ENCODE data around the gene TMEM150B. TPM values are rescaled to one million over a fixed set of nuclear protein-coding genes. Genes with fewer than 3 reads are reported as not detected.
"Not testable (repeated sequence)": the region's sequence is repeated elsewhere in the genome, so short reads cannot be mapped to it uniquely, and the experiment has no call there.

Gene TMEM150B
- total and polyA plus RNA-seq, 2 of the 4 experiments (the other 2 are of a cell fraction) = not detected

DNA sequence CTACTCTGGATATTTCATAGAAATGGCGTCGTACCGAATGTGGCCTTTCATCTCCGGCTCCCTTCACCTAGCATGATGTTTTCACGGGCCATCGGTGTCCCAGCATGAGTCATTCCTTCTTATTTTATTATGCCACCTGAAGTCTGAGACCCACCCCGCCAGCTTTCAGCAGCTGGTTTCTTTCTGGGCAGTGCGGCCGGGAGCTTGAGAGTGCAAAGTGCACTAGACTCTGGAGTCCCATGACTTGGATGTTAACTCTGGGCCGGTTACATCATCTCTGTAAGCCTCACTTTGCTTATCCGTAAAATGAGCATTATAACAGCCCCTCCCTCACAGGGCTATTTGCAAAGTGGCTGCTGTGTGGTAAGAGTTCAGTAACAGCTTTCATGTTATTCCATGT, 8.7 kb upstream of the TMEM150B start (continued):
- TF ChIP-seq, protein P1, sequence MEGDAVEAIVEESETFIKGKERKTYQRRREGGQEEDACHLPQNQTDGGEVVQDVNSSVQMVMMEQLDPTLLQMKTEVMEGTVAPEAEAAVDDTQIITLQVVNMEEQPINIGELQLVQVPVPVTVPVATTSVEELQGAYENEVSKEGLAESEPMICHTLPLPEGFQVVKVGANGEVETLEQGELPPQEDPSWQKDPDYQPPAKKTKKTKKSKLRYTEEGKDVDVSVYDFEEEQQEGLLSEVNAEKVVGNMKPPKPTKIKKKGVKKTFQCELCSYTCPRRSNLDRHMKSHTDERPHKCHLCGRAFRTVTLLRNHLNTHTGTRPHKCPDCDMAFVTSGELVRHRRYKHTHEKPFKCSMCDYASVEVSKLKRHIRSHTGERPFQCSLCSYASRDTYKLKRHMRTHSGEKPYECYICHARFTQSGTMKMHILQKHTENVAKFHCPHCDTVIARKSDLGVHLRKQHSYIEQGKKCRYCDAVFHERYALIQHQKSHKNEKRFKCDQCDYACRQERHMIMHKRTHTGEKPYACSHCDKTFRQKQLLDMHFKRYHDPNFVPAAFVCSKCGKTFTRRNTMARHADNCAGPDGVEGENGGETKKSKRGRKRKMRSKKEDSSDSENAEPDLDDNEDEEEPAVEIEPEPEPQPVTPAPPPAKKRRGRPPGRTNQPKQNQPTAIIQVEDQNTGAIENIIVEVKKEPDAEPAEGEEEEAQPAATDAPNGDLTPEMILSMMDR (conservative IDR thresholded peaks at IDR 0.05; ENCODE audit: low read depth, low read length) = no peak

DNA sequence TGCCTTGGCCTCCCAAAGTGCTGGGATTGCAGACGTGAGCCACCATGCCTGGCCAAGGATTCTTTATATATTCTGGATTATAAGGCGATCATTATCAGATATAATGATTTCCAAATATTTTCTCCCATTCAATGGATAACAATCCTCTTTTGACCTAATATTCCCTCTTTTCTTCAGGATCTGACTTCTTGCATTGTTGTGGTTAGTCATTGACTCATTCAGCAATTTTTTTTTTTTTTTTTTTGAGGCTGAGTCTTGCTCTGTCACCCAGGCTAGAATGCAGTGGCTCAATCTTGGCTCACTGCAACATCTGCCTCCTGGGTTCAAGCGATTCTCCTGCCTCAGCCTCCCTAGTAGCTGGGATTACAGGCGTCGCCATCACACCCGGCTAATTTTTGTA, 4.7 kb upstream of the TMEM150B start:
- H4K20me1 ChIP-seq (ENCODE audit: insufficient read depth, low read length); H3K14ac ChIP-seq (replicated peaks; ENCODE audit: low read depth, low read length); H3K4me3 ChIP-seq (ENCODE audit: insufficient read depth, low read depth, low read length); ATAC-seq (ENCODE audit: low read depth); in situ Hi-C loops (cut with MboI; ENCODE audit: low sequenced_read_pairs); H4K91ac ChIP-seq (ENCODE audit: insufficient read depth, low read depth, low read length); BruUV-seq (replicated peaks); H2BK120ac ChIP-seq (ENCODE audit: low read depth, low read length); H2BK15ac ChIP-seq (ENCODE audit: low read depth, low read length); H2AK9ac ChIP-seq (replicated peaks; ENCODE audit: low read depth, low read length, poor library complexity); H2AFZ ChIP-seq (replicated peaks; ENCODE audit: low read length, poor library complexity); dilution Hi-C loops (cut with HindIII; ENCODE audit: low sequenced_read_pairs, unreplicated experiment); H3K9me1 ChIP-seq (ENCODE audit: insufficient read depth, low read length); H3K18ac ChIP-seq (ENCODE audit: low read depth, low read length); H3K27me3 ChIP-seq (ENCODE audit: control insufficient read depth, insufficient read depth, low read length); H3K79me1 ChIP-seq (ENCODE audit: low read depth in 1 of 2, low read length in 2 of 2); intact Hi-C loops (cut with micrococcal nuclease); H4K5ac ChIP-seq (ENCODE audit: low read depth, low read length); H4K8ac ChIP-seq (ENCODE audit: low read depth in 2 of 2, low read length in 2 of 2); DNase-seq; H2AK5ac ChIP-seq (ENCODE audit: low read depth, low read length); H3K56ac ChIP-seq (ENCODE audit: extremely low read depth, insufficient read depth, low read length); H2BK5ac ChIP-seq (ENCODE audit: low read depth, low read length, poor library complexity, severe bottlenecking); POLR2A ChIA-PET (ENCODE audit: unreplicated experiment); CTCF ChIA-PET; H3K23ac ChIP-seq (ENCODE audit: low read depth, low read length); H3K9ac ChIP-seq (ENCODE audit: low read depth, low read length); H3K4me1 ChIP-seq (ENCODE audit: control insufficient read depth, insufficient read depth, low read length); H3K36me3 ChIP-seq (ENCODE audit: control insufficient read depth, insufficient read depth, low read length); H3K4ac ChIP-seq (ENCODE audit: low read depth, low read length); H2BK20ac ChIP-seq (ENCODE audit: low read depth, low read length); H3K9me3 ChIP-seq (ENCODE audit: control insufficient read depth, insufficient read depth, low read length); H3K4me2 ChIP-seq (ENCODE audit: low read depth, low read length); H3K27ac ChIP-seq (ENCODE audit: insufficient read depth, low read length): not testable (repeated sequence)
- no CpG with 5 or more reads among the region's 6 CpGs for WGBS, 2 experiments (ENCODE audit: extremely low coverage in 2 of 2, insufficient read length in 1 of 2)

All from IMR-90 (cell line).